Tibial nerve (tissue), 4 donors: Measurements from ENCODE around the gene SRGAP3.

Experiments used
- CTCF ChIP-seq, 5 experiments: fragments of 200-600 bp in 3 of 5; fragments of 450-650 bp in 2 of 5; sonication (generic) in 3 of 5; IDR thresholded peaks; one replicate each; pipeline ENCODE4 v1.5.1; 2016 to 2019; ENCODE audit warnings: antibody characterized with exemption in 5 of 5, mild to moderate bottlenecking in 3 of 5, moderate library complexity in 2 of 5
- EP300 ChIP-seq, 2 donors: sonication (generic); formaldehyde crosslinking; IDR thresholded peaks; one replicate each; pipeline ENCODE4 v1.6.1; 2017; ENCODE audit warnings: antibody characterized with exemption in 2 of 2, mild to moderate bottlenecking in 1 of 2
- POLR2A ChIP-seq, 2 donors: fragments of 450-650 bp; IDR thresholded peaks; one replicate each; pipeline ENCODE4 v1.6.1; 2017; ENCODE audit warnings: antibody characterized with exemption in 2 of 2, mild to moderate bottlenecking in 2 of 2, moderate library complexity in 2 of 2

- TF ChIP-seq POLR2A (IDR thresholded peaks at IDR 0.05) = no peak
- TF ChIP-seq CTCF (IDR thresholded peaks at IDR 0.05) = no peak
- TF ChIP-seq EP300 (IDR thresholded peaks at IDR 0.05) = peak in 1 of 2 donors; percentile 4
These were observed 212.2 kb downstream of the SRGAP3 start for GRCh38 chr3:9037144-9037711.
